HG03432 (cell line): ENCODE results near the gene MNAT1.
A peak's percentile ranks its signal among the peaks of the same experiment; 100 is the strongest.
"Not testable (repeated sequence)": the region's sequence is repeated elsewhere in the genome, so short reads cannot be mapped to it uniquely, and the experiment has no call there.

ENCODE experiments used
- ATAC-seq: cut with Tn5 transposase; IDR thresholded peaks from one replicate; pipeline ENCODE4 v1.9.1; 2021; ENCODE audit warnings: mild to moderate bottlenecking, moderate library complexity; ENCODE audit not compliant: unreplicated experiment

The MNAT1 gene

DNA sequence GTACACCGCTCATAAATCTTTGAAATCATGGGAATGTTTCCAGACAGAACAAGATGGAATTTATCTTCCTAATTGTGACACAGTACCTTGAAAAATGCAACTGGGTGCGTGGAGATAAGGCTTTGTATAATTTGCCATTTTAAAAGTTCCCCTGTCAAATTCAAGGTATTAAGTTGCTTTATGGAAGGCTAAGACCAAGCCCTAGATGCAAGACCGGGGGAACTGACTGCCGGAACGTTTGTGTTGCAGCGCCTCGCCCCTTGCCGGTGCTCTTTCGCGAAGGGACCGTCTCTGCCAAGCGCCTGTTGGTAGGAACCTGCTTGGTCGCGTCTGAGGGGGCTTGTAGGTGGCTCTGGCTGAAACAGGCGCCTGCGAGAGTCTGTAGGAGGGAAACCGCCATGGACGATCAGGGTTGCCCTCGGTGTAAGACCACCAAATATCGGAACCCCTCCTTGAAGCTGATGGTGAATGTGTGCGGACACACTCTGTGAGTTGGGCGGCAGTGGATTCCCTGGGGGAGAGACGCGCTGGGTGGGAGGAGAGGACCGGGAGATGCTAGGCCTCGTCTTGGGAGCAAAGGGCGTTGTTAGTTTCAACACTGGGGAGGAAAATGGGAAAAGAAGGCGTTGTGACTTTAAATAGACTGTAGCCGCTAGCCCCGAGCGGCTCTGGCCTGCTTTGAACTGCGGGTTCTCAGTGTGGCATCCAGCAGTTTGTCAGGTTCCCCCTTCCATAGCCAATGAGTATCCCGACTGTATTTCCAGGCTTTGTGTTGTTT lies at the start of gene MNAT1:
TSS of gene MNAT1 (plus strand) at position 297 of the 778 bp plus-strand sequence. CDS start at position 399, 102 bp downstream.
- peak; percentile 97 for ATAC-seq

DNA sequence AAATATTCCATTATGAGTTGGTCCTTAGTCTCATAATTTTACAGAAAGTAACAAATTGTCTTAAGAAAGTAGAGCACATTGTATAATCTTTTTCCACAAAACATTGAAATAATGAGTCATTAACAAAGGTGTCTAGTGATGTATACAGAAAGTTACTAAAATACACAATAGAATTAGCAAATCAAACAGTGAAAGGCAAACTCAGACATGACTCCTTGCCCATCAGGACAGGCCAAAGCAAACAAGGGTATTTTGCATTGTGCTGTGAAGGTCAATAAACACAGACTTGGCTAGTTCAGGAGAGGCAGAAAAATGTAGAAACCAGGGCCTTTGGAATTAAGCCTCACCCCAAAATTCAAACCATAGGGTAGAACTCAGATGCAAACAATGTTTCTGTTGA lies 47.7 kb upstream of the MNAT1 start:
- no peak for ATAC-seq

DNA sequence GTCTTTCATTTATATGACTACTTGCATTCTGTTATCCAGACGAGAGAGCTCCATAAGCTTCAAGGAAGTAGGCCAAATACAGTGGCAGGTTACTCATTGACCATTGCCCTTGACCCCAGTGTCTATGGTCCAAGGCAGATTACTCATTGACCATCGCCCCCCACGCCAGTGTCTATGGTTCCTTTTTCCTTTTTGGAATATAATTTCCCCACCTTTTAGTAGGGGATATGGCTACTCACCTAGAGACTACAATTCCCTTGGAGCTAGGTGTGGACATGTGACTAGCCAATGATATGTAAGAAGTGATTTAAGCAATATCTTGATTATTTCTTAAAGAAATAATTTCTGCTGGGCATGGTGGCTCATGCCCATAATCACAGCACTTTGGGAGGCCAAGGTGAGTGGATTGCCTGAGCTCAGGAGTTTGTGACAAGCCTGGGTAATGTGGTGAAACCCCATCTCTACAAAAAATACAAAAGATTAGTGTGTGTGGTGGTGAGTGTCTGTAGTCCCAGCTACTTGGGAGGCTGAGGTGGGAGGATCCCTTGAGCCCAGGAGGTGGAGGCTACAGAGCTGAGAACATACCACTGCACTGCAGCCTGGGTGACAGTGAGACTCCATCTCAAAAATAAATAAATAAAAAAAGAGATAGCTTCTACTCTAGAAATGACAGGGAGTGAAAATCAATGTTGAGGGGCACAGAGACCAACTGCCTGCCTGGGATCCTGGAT lies 43.0 kb upstream of the MNAT1 start:
- ATAC-seq: no peak

DNA sequence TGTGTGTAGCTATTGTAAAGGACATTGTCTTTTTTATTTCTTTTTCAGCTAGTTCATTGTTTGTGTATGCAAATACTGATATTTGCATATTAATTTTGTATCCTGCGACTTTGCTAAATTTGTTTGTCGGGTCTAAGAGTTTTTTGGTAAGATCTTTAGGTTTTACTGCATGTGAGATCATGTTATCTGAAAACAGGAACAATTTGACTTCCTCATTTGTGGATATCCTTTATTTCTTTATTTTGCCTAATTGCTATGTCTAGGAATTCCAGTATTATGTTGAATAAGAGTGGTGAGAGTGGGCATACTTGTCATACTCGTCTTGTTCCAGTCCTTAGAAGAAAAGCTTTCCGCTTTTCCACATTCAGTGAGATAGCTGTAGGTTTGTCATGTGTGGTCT lies 39.2 kb upstream of the MNAT1 start:
- no peak for ATAC-seq

DNA sequence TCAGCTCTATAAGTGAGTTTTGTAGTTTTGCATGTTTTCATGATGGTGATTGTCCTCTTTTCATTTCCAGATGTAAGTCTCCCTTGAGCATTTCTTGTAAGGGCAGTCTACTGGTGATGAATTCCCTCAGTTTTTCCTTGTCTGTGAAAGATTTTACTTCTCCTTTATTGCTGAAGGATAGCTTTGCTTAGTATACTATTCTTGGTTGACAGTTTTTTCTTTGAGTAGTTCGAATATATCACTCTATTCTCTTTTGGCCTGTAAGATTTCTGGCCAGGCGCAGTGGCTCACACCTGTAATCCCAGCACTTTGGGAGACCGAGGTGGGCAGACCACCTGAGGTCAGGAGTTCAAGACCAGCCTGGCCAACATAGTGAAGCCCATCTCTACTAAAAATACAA lies 34.0 kb upstream of the MNAT1 start:
- no peak for ATAC-seq

DNA sequence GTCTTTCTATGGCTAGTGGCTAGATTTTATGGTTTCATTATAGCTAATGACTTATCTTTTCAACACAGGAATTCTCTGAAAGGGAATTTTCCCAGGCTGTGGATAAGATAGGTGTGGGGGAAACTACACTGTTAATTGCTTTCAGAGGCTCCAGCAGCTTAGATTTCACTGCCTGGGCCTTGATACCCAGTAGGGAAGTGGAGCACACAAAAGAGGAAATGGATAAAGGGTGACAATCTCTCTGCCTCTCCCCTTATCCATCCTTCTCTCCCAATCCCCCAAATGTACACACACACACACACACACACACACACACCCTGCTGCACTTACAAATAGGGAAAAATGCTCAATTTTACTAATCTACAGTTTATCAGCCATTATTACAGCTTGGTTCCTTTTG lies 29.5 kb upstream of the MNAT1 start:
- no peak for ATAC-seq

DNA sequence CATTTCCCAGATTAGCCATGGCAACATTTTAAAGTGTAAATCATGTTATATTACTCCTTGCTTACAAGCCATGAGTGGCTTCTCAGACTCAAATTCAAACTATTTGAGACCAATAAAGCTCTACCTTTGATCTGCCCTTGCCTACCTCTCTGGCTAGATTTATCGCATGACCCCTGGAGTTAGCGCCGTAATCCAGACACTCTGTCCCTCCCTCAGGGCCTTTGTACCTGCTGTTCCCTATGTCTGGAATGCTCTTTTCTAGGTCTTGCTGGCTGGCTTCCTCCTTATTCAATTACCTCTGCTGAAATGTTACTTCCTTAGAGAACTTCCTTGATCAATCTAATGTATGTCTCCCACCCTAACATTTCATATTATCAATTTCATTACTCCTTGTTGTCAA lies 26.7 kb upstream of the MNAT1 start:
- ATAC-seq: no peak

DNA sequence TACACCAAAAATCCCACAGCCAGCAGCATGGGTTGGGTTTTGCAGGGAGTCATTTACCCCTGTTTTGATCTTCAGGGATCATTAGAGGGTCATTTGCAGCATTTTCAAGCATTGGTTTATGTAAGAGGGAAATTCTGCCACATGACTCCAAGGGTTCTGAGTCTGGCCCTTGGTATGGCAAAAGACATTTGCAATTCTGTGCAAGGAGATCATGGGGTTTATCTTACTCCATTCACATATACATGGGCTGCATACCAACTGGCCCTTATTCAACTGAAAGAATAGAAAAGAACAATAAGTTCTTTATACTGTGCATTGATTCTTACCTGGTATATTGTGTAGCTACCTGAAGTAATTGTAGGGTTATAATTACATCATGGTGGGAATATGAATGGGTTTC lies 24.1 kb upstream of the MNAT1 start:
- ATAC-seq: no peak

DNA sequence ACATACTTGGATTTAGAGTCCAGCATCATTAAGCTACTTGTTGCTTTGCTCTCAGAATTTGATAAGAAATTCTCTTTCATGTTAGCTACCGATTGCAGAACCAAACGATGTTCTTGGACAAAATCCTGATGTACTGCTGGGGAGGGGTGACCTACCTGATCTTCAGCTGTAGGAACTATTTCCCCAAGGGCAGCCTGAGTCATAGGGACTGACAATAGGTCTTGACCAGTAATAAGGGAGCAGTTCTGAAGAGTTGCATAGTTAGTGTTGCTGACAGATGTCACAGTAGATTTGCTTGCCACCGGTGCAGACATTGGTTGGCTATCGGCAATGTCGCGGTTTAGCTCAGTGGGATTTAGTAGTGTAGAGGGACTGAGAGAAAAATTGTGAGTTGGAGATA lies 21.0 kb upstream of the MNAT1 start:
- no peak for ATAC-seq

DNA sequence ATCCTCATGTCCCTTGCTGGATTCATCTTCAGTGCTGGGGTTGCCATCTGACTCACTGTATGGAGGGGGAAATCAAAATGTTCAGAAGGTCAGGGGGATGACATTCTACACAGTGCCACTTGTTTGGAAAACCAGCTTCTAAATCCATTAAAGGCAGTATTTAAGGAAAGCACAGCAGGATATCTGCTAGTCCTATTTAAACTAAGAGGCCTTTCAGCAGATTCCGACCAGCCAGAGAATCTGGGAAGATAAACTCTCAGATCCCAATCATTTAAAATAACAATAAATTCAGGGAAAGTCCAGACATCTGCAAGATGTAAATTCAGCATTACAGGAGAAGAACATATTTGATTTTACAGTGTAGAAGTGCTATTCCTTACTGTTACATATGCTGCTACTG lies 14.2 kb upstream of the MNAT1 start:
- no peak for ATAC-seq

DNA sequence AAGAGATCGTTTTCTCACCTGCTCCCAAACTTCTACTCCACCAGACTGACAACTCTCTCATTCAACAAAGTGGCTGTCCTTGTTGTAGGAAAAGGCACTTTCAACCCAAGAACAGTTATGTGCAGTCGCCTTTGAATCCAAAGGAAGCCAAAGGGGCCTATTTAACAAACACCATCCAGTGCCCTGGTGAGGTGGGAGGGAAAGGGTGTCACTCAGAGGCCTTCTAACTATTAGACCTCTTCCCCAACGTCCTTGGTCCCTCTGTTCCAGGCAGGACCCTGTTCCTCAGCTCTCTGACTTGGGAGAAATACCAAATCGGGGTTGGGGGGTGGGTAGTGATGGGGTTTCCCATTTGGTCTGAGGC lies 13.6 kb upstream of the MNAT1 start:
- no peak for ATAC-seq

DNA sequence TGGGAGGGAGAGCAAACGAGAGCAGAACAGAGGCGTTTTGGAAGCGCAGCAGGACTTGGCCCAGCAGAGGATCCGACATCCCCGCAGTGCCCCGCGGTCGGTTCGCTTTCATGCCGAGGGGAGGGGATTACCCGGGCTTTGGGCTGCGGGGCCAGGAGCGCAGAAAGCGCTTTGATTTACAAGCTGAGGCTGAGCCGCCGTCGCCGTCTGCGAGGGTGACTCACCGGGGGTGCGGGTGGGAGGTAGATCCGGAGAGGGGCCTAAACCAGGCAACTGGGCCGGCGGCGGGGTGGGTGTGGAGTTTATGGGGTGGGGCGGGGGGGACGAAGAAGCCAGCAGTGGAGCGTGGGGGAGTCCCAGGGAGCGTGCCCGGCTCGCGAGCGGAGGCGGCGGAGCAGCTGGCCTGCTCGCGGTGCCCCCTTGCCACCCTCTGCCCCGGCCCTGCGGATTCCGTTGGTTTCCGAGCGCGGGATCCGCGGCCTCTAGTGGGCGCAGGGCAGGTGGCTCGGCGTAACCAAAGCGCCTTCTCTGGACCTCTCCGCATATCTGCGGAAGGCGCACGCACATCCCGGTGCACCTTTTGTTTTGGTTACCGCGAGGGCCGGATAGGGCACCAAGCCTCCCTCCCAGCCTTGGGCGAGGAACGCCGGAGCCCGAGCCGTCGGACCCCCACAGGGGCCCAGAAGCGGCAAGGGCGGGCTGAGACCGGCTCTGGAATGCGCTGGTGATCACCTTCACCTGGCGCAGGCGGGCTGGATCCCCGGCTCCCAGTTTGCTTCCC lies 13.0 kb upstream of the MNAT1 start:
- no peak for ATAC-seq

DNA sequence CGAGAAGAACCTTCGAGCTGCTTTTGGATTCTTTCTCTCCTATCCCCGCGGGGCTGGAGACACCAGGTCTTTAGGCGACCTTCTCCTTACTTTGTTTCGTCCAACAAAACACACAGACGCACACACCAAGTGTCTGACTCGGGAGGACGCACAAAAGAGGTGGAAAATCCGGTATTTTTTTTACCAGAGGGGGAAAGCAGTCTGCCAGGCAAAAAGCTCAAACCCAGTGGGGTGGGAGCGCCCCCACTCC lies 12.5 kb upstream of the MNAT1 start:
- ATAC-seq: no peak

DNA sequence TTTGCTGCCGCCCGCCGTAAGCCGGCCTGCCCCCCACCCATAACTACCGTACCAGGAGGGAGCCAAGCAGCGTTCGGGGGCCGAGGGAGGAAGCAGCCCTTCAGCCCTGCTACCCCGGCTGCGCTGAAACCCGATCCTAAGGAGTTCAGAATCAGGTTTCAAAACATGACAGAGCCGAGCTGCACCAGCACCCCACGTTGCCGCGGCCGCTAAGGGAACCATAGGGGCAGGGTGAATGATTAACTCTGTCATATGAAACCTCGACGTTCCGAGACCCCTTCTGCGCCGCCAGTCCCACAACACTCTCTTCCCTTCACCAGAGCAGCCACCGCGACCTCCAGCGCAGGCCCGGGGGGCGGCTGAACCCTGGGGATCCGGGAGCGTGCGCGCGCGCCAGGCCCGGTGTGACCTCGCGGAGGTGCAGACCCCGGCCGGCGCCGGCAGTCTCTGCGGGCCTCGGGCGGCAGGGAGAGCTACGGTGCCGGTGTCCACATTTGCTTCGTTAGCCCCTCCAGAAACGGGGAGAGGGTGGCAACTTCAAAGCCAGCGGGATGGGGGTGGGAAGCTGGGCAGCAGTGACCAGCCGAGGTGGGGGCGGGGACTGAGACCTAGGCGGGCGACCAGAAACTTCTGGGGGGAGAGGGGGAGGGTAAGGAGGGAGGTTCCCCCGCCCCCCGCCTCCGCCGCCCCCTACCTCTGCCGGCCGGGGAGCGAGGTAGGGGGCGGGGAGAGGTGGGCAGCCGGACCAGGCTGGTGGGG lies 12.0 kb upstream of the MNAT1 start:
- peak; percentile 35 for ATAC-seq

DNA sequence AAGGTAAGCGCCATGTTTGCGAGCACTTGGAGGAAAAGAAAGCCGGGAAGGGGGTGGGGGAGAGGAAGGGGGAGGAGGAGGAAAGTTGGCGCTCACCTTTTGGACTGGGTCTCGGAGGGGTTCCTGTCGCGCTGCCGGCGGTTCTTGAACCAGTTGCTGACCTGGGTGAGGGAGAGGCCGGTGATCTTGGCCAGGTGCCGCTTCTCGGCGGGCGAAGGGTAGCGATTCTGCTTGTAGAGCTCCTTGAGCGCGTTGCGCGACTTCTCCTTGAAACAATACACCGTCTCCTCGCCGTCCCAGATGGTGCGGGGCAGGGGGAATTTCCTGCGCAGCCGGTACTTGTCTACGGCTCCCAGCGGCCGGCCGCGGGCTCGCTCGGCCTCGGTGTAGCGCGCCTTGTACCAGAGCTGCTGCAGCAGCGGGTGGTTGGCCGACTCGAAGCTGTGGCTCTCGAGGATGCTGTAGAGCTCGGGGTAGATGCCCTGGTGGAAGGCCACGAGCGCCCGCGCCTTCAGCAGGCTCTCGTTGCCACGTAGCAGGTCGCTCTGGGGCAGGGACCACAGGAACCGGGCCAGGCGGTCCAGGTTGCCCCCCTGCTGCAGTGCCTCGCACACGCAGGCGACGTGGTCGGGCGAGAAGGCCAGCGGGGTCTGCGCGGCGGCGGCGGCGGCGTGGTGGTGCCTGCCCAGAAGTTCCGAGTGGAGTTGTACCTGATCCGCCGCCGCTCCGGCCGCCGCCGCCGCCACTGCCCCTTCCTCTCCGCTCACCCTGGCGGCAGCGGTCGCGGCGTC lies 11.2 kb upstream of the MNAT1 start:
- peak; percentile 42 for ATAC-seq

DNA sequence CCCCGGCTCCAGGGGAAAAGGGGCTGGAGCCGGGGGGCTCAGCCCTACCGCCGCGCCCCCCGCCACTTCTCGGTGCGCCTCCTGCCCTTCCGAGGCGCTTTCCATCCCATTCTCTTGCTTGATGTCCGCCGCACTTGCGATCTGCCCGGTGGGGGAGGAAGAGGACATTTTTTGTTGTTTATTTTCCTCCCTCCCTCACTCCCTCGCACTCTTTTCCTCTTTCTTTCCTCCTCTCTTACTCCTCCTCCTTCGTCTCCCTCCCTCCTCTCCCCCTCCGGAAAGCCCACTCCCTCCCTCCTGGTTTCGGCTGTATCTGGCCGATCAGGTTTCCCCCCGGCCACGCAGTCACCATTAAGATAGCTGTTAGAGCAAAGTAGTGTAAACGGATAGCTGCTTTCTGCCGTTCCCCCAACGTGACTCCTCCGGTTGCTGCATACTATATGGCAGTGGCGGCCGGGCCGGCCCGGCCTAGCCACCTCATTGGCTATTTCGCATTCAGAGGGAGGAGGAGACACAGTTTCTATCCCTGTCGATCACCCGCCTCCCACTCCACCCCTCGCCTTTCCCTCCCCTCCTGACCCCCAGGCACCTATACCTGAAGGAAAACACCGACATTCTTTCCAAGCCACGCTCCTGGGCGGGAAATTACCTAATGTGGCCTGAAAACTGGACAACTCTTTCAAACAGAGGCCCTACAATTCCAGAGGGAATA lies 10.5 kb upstream of the MNAT1 start, which contains the start of gene SIX4:
TSS of gene SIX4 (minus strand) at position 445 of the 712 bp plus-strand sequence. CDS start at position 168, 277 bp downstream.
- ATAC-seq: peak; percentile 60

DNA sequence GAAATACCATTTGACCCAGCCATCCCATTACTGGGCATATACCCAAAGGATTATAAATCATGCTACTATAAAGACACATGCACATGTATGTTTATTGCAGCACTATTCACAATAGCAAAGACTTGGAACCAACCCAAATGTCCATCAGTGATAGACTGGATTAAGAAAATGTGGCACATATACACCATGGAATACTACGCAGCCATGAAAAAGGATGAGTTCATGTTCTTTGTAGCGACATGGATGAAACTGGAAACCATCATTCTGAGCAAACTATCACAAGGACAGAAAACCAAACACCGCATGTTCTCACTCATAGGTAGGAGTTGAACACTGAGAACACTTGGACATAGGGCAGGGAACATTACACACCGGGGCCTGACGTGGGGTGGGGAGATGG lies 3.3 kb upstream of the MNAT1 start:
- ATAC-seq: not testable (repeated sequence)

DNA sequence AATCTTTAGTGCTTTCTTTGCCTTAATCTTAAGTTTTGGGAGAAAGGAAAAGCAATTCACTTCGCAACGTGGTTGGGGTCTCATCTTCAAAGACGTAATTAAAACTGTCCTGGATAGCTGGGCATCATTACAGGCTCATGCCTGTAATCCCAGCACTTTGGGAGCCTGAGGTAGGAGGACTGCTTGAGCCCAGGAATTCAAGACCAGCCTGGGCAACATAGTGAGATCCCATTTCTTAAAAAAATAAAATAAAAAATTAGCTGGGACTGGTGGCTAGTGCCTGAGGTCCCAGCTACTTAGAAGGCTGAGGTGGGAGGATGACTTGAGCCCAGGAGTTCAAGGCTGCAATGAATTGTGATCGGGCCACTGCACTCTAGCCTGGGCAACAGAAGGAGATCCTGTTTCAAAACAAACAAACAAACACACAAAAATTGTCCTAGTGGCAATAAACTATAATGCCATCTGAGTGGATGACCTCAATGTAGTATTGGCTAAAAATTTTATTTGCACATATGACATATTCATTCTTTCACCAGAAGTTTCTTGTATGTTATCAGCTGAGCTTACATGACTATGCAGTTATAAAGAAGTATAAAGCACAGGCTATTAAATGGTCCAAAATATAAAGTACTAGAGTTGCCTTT lies 1.6 kb upstream of the MNAT1 start:
- no peak for ATAC-seq

DNA sequence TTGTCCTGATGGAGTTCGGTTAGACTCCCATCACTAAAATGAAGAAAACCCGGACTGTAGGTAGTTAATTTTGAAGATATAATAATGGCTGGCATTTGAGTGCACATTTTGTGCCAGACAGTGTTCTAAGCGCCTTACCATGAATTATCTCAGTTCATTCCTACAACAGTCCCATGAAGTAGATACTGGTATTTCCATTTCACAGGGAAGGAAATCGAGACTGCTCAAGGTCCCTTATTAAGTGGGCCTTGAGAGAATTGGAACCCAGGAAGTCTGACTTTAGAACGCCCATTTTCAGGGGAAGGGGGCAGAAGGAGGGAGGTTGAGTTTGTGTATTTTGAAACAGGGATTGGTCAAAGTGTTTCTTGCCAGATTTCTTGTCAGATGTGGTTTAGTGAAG lies 855 bp downstream of the MNAT1 start:
- no peak for ATAC-seq
